Ecto neural progenitor cell (in vitro differentiated cells): ENCODE data around the gene ADCY3.

Source experiments
- DNase-seq: peaks from one replicate; pipeline ENCODE4 v3.0.0-alpha.2; 2018; ENCODE audit warnings: low spot score

Gene ADCY3

GRCh38 chr2:24920098-24920808 is at the start of gene ADCY3:
ADCY3 (minus strand) TSS chr2:24920237; CDS start chr2:24918987, 1,250 bp downstream.
- DNase-seq, result peak; percentile 73

- no peak for DNase-seq
Observed at GRCh38 chr2:24969784-24970183, 49.7 kb upstream of the ADCY3 start.

GRCh38 chr2:24961903-24962302 is 41.9 kb upstream of the ADCY3 start:
- DNase-seq, result no peak

- DNase-seq, result no peak
Observed at GRCh38 chr2:24959761-24960160, 39.7 kb upstream of the ADCY3 start.

- DNase-seq, result no peak
Observed at GRCh38 chr2:24958411-24958935, 38.4 kb upstream of the ADCY3 start.

GRCh38 chr2:24957976-24958375 is 37.9 kb upstream of the ADCY3 start:
- DNase-seq, result no peak

GRCh38 chr2:24957221-24957620 is 37.2 kb upstream of the ADCY3 start:
- DNase-seq, result no peak

- DNase-seq, result no peak
Observed at GRCh38 chr2:24955921-24956320, 35.9 kb upstream of the ADCY3 start.

GRCh38 chr2:24955232-24955631 is 35.2 kb upstream of the ADCY3 start:
- DNase-seq, result no peak

GRCh38 chr2:24950102-24950501 is 30.1 kb upstream of the ADCY3 start:
- DNase-seq, result no peak

GRCh38 chr2:24948506-24948905 is 28.5 kb upstream of the ADCY3 start:
- no peak for DNase-seq

- no peak for DNase-seq
Observed at GRCh38 chr2:24947561-24948157, 27.6 kb upstream of the ADCY3 start.

GRCh38 chr2:24945907-24946306 is 25.9 kb upstream of the ADCY3 start:
- DNase-seq, result no peak

GRCh38 chr2:24943427-24944053 is 23.5 kb upstream of the ADCY3 start:
- DNase-seq, result no peak

GRCh38 chr2:24939353-24939752 is 19.3 kb upstream of the ADCY3 start:
- no peak for DNase-seq

- DNase-seq, result no peak
Observed at GRCh38 chr2:24937236-24937635, 17.2 kb upstream of the ADCY3 start.

- no peak for DNase-seq
Observed at GRCh38 chr2:24935145-24935544, 15.1 kb upstream of the ADCY3 start.

- no peak for DNase-seq
Observed at GRCh38 chr2:24932715-24933114, 12.7 kb upstream of the ADCY3 start.

- DNase-seq, result no peak
Observed at GRCh38 chr2:24930768-24931167, 10.7 kb upstream of the ADCY3 start.

- no peak for DNase-seq
Observed at GRCh38 chr2:24929230-24929629, 9.2 kb upstream of the ADCY3 start.

- DNase-seq, result no peak
Observed at GRCh38 chr2:24928036-24928435, 8.0 kb upstream of the ADCY3 start.

- DNase-seq, result peak; percentile 60
Observed at GRCh38 chr2:24926602-24927252, 6.7 kb upstream of the ADCY3 start.

GRCh38 chr2:24926220-24926601 is 6.2 kb upstream of the ADCY3 start:
- DNase-seq, result no peak
